ENCODE measurements around the gene MICU1.

DNA sequence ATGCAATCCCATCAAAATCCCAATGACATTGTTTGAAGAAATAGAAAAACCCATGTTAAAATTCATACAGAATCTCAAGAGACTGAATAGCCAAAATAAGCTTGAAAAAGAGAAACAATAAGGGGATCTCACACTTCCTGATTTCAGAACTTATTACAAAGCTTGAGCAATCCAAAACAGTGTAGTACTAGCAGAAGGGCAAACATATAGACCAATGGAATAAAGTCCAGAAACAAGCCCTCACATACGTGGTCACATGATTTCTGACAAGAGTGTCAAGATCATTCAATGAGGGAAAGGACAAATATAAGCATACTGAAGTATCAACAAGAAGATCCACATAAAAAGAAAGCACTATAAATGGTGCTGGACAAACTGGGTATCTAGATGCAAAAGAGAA lies 31.9 kb downstream of the MICU1 start:
- TF ChIP-seq, protein P1, sequence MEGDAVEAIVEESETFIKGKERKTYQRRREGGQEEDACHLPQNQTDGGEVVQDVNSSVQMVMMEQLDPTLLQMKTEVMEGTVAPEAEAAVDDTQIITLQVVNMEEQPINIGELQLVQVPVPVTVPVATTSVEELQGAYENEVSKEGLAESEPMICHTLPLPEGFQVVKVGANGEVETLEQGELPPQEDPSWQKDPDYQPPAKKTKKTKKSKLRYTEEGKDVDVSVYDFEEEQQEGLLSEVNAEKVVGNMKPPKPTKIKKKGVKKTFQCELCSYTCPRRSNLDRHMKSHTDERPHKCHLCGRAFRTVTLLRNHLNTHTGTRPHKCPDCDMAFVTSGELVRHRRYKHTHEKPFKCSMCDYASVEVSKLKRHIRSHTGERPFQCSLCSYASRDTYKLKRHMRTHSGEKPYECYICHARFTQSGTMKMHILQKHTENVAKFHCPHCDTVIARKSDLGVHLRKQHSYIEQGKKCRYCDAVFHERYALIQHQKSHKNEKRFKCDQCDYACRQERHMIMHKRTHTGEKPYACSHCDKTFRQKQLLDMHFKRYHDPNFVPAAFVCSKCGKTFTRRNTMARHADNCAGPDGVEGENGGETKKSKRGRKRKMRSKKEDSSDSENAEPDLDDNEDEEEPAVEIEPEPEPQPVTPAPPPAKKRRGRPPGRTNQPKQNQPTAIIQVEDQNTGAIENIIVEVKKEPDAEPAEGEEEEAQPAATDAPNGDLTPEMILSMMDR (IDR thresholded peaks at IDR 0.05) = no peak
- TF ChIP-seq POLR2A (IDR thresholded peaks at IDR 0.05) = no peak
